ENCODE data around the gene HTR1B. TPM values are rescaled to one million over a fixed set of nuclear protein-coding genes. Genes with fewer than 3 reads are reported as not detected.
A peak's percentile ranks its signal among the peaks of the same experiment; 100 is the strongest.

HTR1B gene
- 0.11 TPM for polyA plus RNA-seq (2013, experiment 1 of 2)
- polyA plus RNA-seq (2013, experiment 2 of 2) = 0.12 TPM

GRCh38 chr6:77463308-77463860 is at the start of gene HTR1B:
HTR1B (minus strand) TSS chr6:77463491; CDS start chr6:77463403, 88 bp downstream.
- Histone ChIP-seq H3K4me1 (ENCODE audit: control insufficient read depth in 2 of 2, insufficient read depth in 1 of 2, low read depth in 1 of 2, low read length in 2 of 2) (peaks cover 0 to 13% of the 10 kb centered on the region in 2 donors), H3K4me3 (ENCODE audit: low read length in 2 of 2) (peak within 1 kb of the TSS; percentile 37 to 84), H4K91ac (ENCODE audit: low read depth, low read length, poor library complexity) (no peak within 1 kb of the TSS), H3K4ac (ENCODE audit: low read length) (no peak within 1 kb of the TSS), H3K27me3 (ENCODE audit: control insufficient read depth in 3 of 3, insufficient read depth in 3 of 3, low read depth in 1 of 3, low read length in 3 of 3) (peaks cover 11 to 65% (median 44%) of the 10 kb centered on the region in 3 experiments), H3K23ac (ENCODE audit: low read depth, low read length, poor library complexity) (peak within 1 kb of the TSS; percentile 62), H3K79me1 (ENCODE audit: low read depth, low read length) (no peaks in the 10 kb centered on the region), H2AK5ac (ENCODE audit: low read depth, low read length) (no peak within 1 kb of the TSS), H2BK15ac (ENCODE audit: low read length) (peak within 1 kb of the TSS; percentile 60), H3K36me3 (replicated peaks in 1 of 2; ENCODE audit: control insufficient read depth in 2 of 2, insufficient read depth in 2 of 2, low read length in 2 of 2) (no peaks in the 10 kb centered on the region), H3K9ac (ENCODE audit: low read depth, low read length, poor library complexity) (peak within 1 kb of the TSS; percentile 79), H3K14ac (ENCODE audit: low read length) (peak within 1 kb of the TSS; percentile 73), H4K8ac (ENCODE audit: low read depth, low read length) (no peak within 1 kb of the TSS), H2BK5ac (ENCODE audit: low read length) (peak within 1 kb of the TSS; percentile 20), H2AFZ (ENCODE audit: low read length) (peak within 1 kb of the TSS; percentile 91), H3K27ac (replicated peaks; ENCODE audit: low read length) (no peak within 1 kb of the TSS), H2BK120ac (ENCODE audit: low read depth, low read length) (no peak within 1 kb of the TSS), H2BK12ac (ENCODE audit: low read length) (no peak within 1 kb of the TSS), H3K4me2 (ENCODE audit: insufficient read depth, low read length, poor library complexity, severe bottlenecking) (peak within 1 kb of the TSS; percentile 98), H3K18ac (ENCODE audit: low read length) (peak within 1 kb of the TSS; percentile 81), H3K9me3 (replicated peaks in 1 of 2; ENCODE audit: control insufficient read depth in 2 of 2, insufficient read depth in 1 of 2, low read depth in 1 of 2, low read length in 2 of 2) (peaks cover 2 to 5% of the 10 kb centered on the region in 2 donors)
- DNase-seq (ENCODE audit: low spot score) = peak; percentile 30
- no CpG with 5 or more reads among the region's 31 CpGs for WGBS, 2 donors (ENCODE audit: extremely low coverage in 2 of 2, insufficient read length in 2 of 2, insufficient replicate concordance in 1 of 2)

GRCh38 chr6:77512554-77512953 is 49.3 kb upstream of the HTR1B start:
- Histone ChIP-seq H3K14ac (ENCODE audit: low read length) (no peak overlapping the region), H2BK12ac (ENCODE audit: low read length) (no peak overlapping the region), H3K36me3 (replicated peaks in 1 of 2; ENCODE audit: control insufficient read depth in 2 of 2, insufficient read depth in 2 of 2, low read length in 2 of 2) (no peaks in the 10 kb centered on the region), H3K4me1 (ENCODE audit: control insufficient read depth in 2 of 2, insufficient read depth in 1 of 2, low read depth in 1 of 2, low read length in 2 of 2) (no peaks in the 10 kb centered on the region), H3K27ac (replicated peaks; ENCODE audit: low read length) (no peak overlapping the region), H3K4ac (ENCODE audit: low read length) (no peak overlapping the region), H3K23ac (ENCODE audit: low read depth, low read length, poor library complexity) (no peak overlapping the region), H3K18ac (ENCODE audit: low read length) (no peak overlapping the region), H3K4me3 (ENCODE audit: low read length in 2 of 2) (no peak overlapping the region), H4K91ac (ENCODE audit: low read depth, low read length, poor library complexity) (no peak overlapping the region), H2BK15ac (ENCODE audit: low read length) (no peak overlapping the region), H2BK5ac (ENCODE audit: low read length) (no peak overlapping the region), H3K79me1 (ENCODE audit: low read depth, low read length) (no peaks in the 10 kb centered on the region), H4K8ac (ENCODE audit: low read depth, low read length) (no peak overlapping the region), H3K27me3 (ENCODE audit: control insufficient read depth in 3 of 3, insufficient read depth in 3 of 3, low read depth in 1 of 3, low read length in 3 of 3) (no peaks in the 10 kb centered on the region), H3K9ac (ENCODE audit: low read depth, low read length, poor library complexity) (no peak overlapping the region), H3K4me2 (ENCODE audit: insufficient read depth, low read length, poor library complexity, severe bottlenecking) (no peak overlapping the region), H3K9me3 (replicated peaks in 1 of 2; ENCODE audit: control insufficient read depth in 2 of 2, insufficient read depth in 1 of 2, low read depth in 1 of 2, low read length in 2 of 2) (peaks cover 0 to 2% of the 10 kb centered on the region in 2 donors), H2BK120ac (ENCODE audit: low read depth, low read length) (no peak overlapping the region), H2AK5ac (ENCODE audit: low read depth, low read length) (no peak overlapping the region), H2AFZ (ENCODE audit: low read length) (no peak overlapping the region)
- DNase-seq (ENCODE audit: low spot score) = no peak

- Histone ChIP-seq H3K27ac (replicated peaks; ENCODE audit: low read length) (no peak overlapping the region), H3K36me3 (replicated peaks in 1 of 2; ENCODE audit: control insufficient read depth in 2 of 2, insufficient read depth in 2 of 2, low read length in 2 of 2) (no peaks in the 10 kb centered on the region), H2AK5ac (ENCODE audit: low read depth, low read length) (no peak overlapping the region), H3K27me3 (ENCODE audit: control insufficient read depth in 3 of 3, insufficient read depth in 3 of 3, low read depth in 1 of 3, low read length in 3 of 3) (no peaks in the 10 kb centered on the region), H2BK5ac (ENCODE audit: low read length) (no peak overlapping the region), H3K18ac (ENCODE audit: low read length) (no peak overlapping the region), H4K91ac (ENCODE audit: low read depth, low read length, poor library complexity) (no peak overlapping the region), H3K79me1 (ENCODE audit: low read depth, low read length) (no peaks in the 10 kb centered on the region), H3K14ac (ENCODE audit: low read length) (no peak overlapping the region), H4K8ac (ENCODE audit: low read depth, low read length) (no peak overlapping the region), H2BK12ac (ENCODE audit: low read length) (no peak overlapping the region), H3K23ac (ENCODE audit: low read depth, low read length, poor library complexity) (no peak overlapping the region), H2BK15ac (ENCODE audit: low read length) (no peak overlapping the region), H2AFZ (ENCODE audit: low read length) (no peak overlapping the region), H3K9ac (ENCODE audit: low read depth, low read length, poor library complexity) (no peak overlapping the region), H3K9me3 (replicated peaks in 1 of 2; ENCODE audit: control insufficient read depth in 2 of 2, insufficient read depth in 1 of 2, low read depth in 1 of 2, low read length in 2 of 2) (peaks cover 0 to 2% of the 10 kb centered on the region in 2 donors), H3K4ac (ENCODE audit: low read length) (no peak overlapping the region), H3K4me1 (ENCODE audit: control insufficient read depth in 2 of 2, insufficient read depth in 1 of 2, low read depth in 1 of 2, low read length in 2 of 2) (no peaks in the 10 kb centered on the region), H3K4me2 (ENCODE audit: insufficient read depth, low read length, poor library complexity, severe bottlenecking) (no peak overlapping the region), H3K4me3 (ENCODE audit: low read length in 2 of 2) (no peak overlapping the region), H2BK120ac (ENCODE audit: low read depth, low read length) (no peak overlapping the region)
- no peak for DNase-seq (ENCODE audit: low spot score)
- no CpG with 5 or more reads among the region's 1 CpG for WGBS, 2 donors (ENCODE audit: extremely low coverage in 2 of 2, insufficient read length in 2 of 2, insufficient replicate concordance in 1 of 2)
Observed at GRCh38 chr6:77511860-77512259, 48.6 kb upstream of the HTR1B start.

- H3K36me3 ChIP-seq (replicated peaks in 1 of 2; ENCODE audit: control insufficient read depth in 2 of 2, insufficient read depth in 2 of 2, low read length in 2 of 2) = no peaks in the 10 kb centered on the region
- no peak overlapping the region for H3K18ac ChIP-seq (ENCODE audit: low read length)
- H3K4me1 ChIP-seq (ENCODE audit: control insufficient read depth in 2 of 2, insufficient read depth in 1 of 2, low read depth in 1 of 2, low read length in 2 of 2) = no peaks in the 10 kb centered on the region
- H3K27me3 ChIP-seq (ENCODE audit: control insufficient read depth in 3 of 3, insufficient read depth in 3 of 3, low read depth in 1 of 3, low read length in 3 of 3) = no peaks in the 10 kb centered on the region
- H2BK5ac ChIP-seq (ENCODE audit: low read length) = no peak overlapping the region
- no peak overlapping the region for H2AK5ac ChIP-seq (ENCODE audit: low read depth, low read length)
- WGBS, 2 donors (ENCODE audit: extremely low coverage in 2 of 2, insufficient read length in 2 of 2, insufficient replicate concordance in 1 of 2) = no CpG with 5 or more reads among the region's 1 CpG
- H3K79me1 ChIP-seq (ENCODE audit: low read depth, low read length) = no peaks in the 10 kb centered on the region
- no peak overlapping the region for H3K14ac ChIP-seq (ENCODE audit: low read length)
- no peak overlapping the region for H2BK120ac ChIP-seq (ENCODE audit: low read depth, low read length)
- no peak overlapping the region for H3K4ac ChIP-seq (ENCODE audit: low read length)
- H3K9me3 ChIP-seq (replicated peaks in 1 of 2; ENCODE audit: control insufficient read depth in 2 of 2, insufficient read depth in 1 of 2, low read depth in 1 of 2, low read length in 2 of 2) = no peaks in the 10 kb centered on the region
- no peak overlapping the region for H4K8ac ChIP-seq (ENCODE audit: low read depth, low read length)
- H3K27ac ChIP-seq (replicated peaks; ENCODE audit: low read length) = no peak overlapping the region
- no peak overlapping the region for H2BK15ac ChIP-seq (ENCODE audit: low read length)
- DNase-seq (ENCODE audit: low spot score) = no peak
- no peak overlapping the region for H3K9ac ChIP-seq (ENCODE audit: low read depth, low read length, poor library complexity)
- no peak overlapping the region for H4K91ac ChIP-seq (ENCODE audit: low read depth, low read length, poor library complexity)
- no peak overlapping the region for H2BK12ac ChIP-seq (ENCODE audit: low read length)
- no peak overlapping the region for H3K4me3 ChIP-seq (ENCODE audit: low read length in 2 of 2)
- no peak overlapping the region for H2AFZ ChIP-seq (ENCODE audit: low read length)
- H3K4me2 ChIP-seq (ENCODE audit: insufficient read depth, low read length, poor library complexity, severe bottlenecking) = no peak overlapping the region
- H3K23ac ChIP-seq (ENCODE audit: low read depth, low read length, poor library complexity) = no peak overlapping the region
Observed at GRCh38 chr6:77502981-77503380, 39.7 kb upstream of the HTR1B start.

All from neuronal stem cell (in vitro differentiated cells).